Mammary epithelial cell (primary cell): Measurements from ENCODE around the gene APOL1.

ENCODE experiments used
- CTCF ChIP-seq, 2 donors: IDR thresholded peaks in 1 of 2; conservative IDR thresholded peaks in 1 of 2; 2 replicates each; pipeline ENCODE4 v1.5.1; 2011 to 2012; ENCODE audit warnings: inconsistent platforms in 2 of 2, low read length in 2 of 2, mild to moderate bottlenecking in 2 of 2, control low read depth in 1 of 2, low read depth in 1 of 2; ENCODE audit not compliant: insufficient read depth in 1 of 2; ENCODE audit errors: extremely low read depth in 1 of 2
- EZH2 ChIP-seq: IDR thresholded peaks from 2 replicates; pipeline ENCODE4 v1.6.1; 2012; ENCODE audit warnings: low read length, inconsistent platforms, borderline replicate concordance

GRCh38 chr22:36299295-36299694 is 46.4 kb downstream of the APOL1 start:
- TF ChIP-seq CTCF (conservative IDR thresholded peaks at IDR 0.05 in 1 of 2, IDR thresholded peaks at IDR 0.05 in 1 of 2; ENCODE audit: extremely low read depth in 1 of 2, insufficient read depth in 1 of 2, low read depth in 1 of 2, low read length in 2 of 2) (no peak), EZH2 (no peak)
